Measurements from ENCODE around the gene PIGV.

PIGV gene

GRCh38 chr1:26787706-26788514, at the start of gene PIGV:
Gene PIGV (plus strand): TSS chr1:26787950. CDS start chr1:26790816, 2,866 bp downstream.
- DNase-seq (ENCODE audit: low read depth) = peak; percentile 85

- DNase-seq (ENCODE audit: low read depth) = no peak
These were observed 48.3 kb upstream of the PIGV start for GRCh38 chr1:26739329-26739914.

- DNase-seq (ENCODE audit: low read depth) = no peak
These were observed 47.6 kb upstream of the PIGV start for GRCh38 chr1:26740023-26740634.

GRCh38 chr1:26740952-26741351, 46.8 kb upstream of the PIGV start:
- no peak for DNase-seq (ENCODE audit: low read depth)

GRCh38 chr1:26743426-26744059, 44.2 kb upstream of the PIGV start:
- no peak for DNase-seq (ENCODE audit: low read depth)

GRCh38 chr1:26744075-26744959, 43.4 kb upstream of the PIGV start:
- DNase-seq (ENCODE audit: low read depth) = peak; percentile 65

- no peak for DNase-seq (ENCODE audit: low read depth)
These were observed 42.6 kb upstream of the PIGV start for GRCh38 chr1:26745191-26745590.

GRCh38 chr1:26747048-26747447, 40.7 kb upstream of the PIGV start:
- DNase-seq (ENCODE audit: low read depth) = no peak

GRCh38 chr1:26748351-26748750, 39.4 kb upstream of the PIGV start:
- DNase-seq (ENCODE audit: low read depth) = no peak

- no peak for DNase-seq (ENCODE audit: low read depth)
These were observed 38.3 kb upstream of the PIGV start for GRCh38 chr1:26749458-26749857.

GRCh38 chr1:26750428-26750827, 37.3 kb upstream of the PIGV start:
- no peak for DNase-seq (ENCODE audit: low read depth)

GRCh38 chr1:26752519-26752918, 35.2 kb upstream of the PIGV start:
- DNase-seq (ENCODE audit: low read depth) = no peak

- DNase-seq (ENCODE audit: low read depth) = no peak
These were observed 33.5 kb upstream of the PIGV start for GRCh38 chr1:26754086-26754874.

- no peak for DNase-seq (ENCODE audit: low read depth)
These were observed 29.4 kb upstream of the PIGV start for GRCh38 chr1:26758358-26758757.

- no peak for DNase-seq (ENCODE audit: low read depth)
These were observed 28.2 kb upstream of the PIGV start for GRCh38 chr1:26759531-26759930.

GRCh38 chr1:26761217-26761616, 26.5 kb upstream of the PIGV start:
- no peak for DNase-seq (ENCODE audit: low read depth)

- DNase-seq (ENCODE audit: low read depth) = no peak
These were observed 20.0 kb upstream of the PIGV start for GRCh38 chr1:26767714-26768113.

GRCh38 chr1:26768755-26769154, 19.0 kb upstream of the PIGV start:
- DNase-seq (ENCODE audit: low read depth) = no peak

- no peak for DNase-seq (ENCODE audit: low read depth)
These were observed 16.5 kb upstream of the PIGV start for GRCh38 chr1:26771285-26771642.

GRCh38 chr1:26771643-26772321, 16.0 kb upstream of the PIGV start:
- DNase-seq (ENCODE audit: low read depth) = no peak
